ENCODE data around the gene MMD2.

MMD2 gene

DNA sequence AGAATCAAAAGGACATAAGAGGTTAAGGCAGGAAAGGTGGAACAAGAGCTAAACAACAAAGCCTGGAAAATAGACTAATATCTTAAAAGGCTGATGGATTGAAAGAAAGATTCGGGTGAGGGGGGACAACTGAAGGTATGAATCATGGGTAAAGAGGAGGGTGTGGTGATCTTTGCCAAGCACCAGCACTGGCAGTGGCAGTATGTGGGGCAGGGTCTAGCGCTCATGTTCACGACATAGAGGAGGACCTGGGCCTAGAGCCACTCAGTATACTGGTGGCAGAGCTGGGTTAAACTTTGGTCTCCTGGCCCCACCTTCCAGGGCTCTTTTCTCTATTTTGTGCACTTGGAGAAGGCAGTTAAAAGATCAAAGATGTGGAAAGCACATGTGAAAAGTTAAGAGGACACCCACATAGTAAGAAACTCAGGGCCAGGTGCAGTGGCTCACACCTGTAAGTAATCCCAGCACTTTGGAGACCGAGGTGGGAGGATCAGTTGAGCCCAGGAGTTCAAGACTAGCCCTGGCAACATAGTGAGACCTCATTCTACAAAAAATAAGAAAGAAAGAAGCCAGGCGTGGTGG is 40.5 kb upstream of the MMD2 start:
- Histone ChIP-seq H3K9ac (ENCODE audit: low read depth, low read length, poor library complexity) (no peak overlapping the region), H3K14ac (ENCODE audit: low read length) (no peak overlapping the region), H4K91ac (ENCODE audit: low read depth, low read length, poor library complexity) (no peak overlapping the region), H3K9me3 (replicated peaks in 1 of 2; ENCODE audit: control insufficient read depth in 2 of 2, insufficient read depth in 1 of 2, low read depth in 1 of 2, low read length in 2 of 2) (no peaks in the 10 kb centered on the region), H3K4me3 (ENCODE audit: low read length in 2 of 2) (no peak overlapping the region), H3K36me3 (replicated peaks in 1 of 2; ENCODE audit: control insufficient read depth in 2 of 2, insufficient read depth in 2 of 2, low read length in 2 of 2) (peaks cover 26 to 61% of the 10 kb centered on the region in 2 donors), H2AK5ac (ENCODE audit: low read depth, low read length) (no peak overlapping the region), H3K4ac (ENCODE audit: low read length) (no peak overlapping the region), H3K18ac (ENCODE audit: low read length) (no peak overlapping the region), H3K4me2 (ENCODE audit: insufficient read depth, low read length, poor library complexity, severe bottlenecking) (no peak overlapping the region), H3K27ac (replicated peaks; ENCODE audit: low read length) (no peak overlapping the region), H2BK5ac (ENCODE audit: low read length) (no peak overlapping the region), H2BK15ac (ENCODE audit: low read length) (no peak overlapping the region), H4K8ac (ENCODE audit: low read depth, low read length) (no peak overlapping the region), H2BK120ac (ENCODE audit: low read depth, low read length) (no peak overlapping the region), H3K4me1 (ENCODE audit: control insufficient read depth in 2 of 2, insufficient read depth in 1 of 2, low read depth in 1 of 2, low read length in 2 of 2) (no peaks in the 10 kb centered on the region), H3K23ac (ENCODE audit: low read depth, low read length, poor library complexity) (no peak overlapping the region), H2AFZ (ENCODE audit: low read length) (no peak overlapping the region), H2BK12ac (ENCODE audit: low read length) (no peak overlapping the region), H3K79me1 (ENCODE audit: low read depth, low read length) (no peaks in the 10 kb centered on the region), H3K27me3 (ENCODE audit: control insufficient read depth in 3 of 3, insufficient read depth in 3 of 3, low read depth in 1 of 3, low read length in 3 of 3) (peaks cover 0 to 2% (median 0%) of the 10 kb centered on the region in 3 experiments)
- no CpG with 5 or more reads among the region's 5 CpGs for WGBS, 2 donors (ENCODE audit: extremely low coverage in 2 of 2, insufficient read length in 2 of 2, insufficient replicate concordance in 1 of 2)
- DNase-seq (ENCODE audit: low spot score): no peak

DNA sequence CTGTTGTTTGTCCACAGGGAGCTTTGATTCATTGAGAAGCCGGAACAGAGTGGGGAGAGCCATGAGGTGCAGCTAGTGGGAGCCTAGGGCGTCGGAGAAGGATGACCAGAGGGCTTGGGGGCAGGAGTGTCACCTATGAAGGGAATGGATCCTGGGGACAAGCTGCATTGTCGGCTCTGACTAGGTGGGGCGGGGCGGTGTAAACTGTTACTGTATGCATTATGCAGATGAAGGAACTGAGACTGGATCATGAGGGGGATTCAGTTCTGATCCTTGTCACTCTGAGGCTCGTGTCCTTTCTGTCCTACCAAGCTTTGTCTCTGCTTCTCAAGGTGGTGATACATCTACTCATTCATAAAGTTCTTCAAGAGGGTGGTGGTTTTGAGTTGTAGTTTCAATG is 39.9 kb upstream of the MMD2 start:
- H4K8ac ChIP-seq (ENCODE audit: low read depth, low read length): no peak overlapping the region
- no peak overlapping the region for H4K91ac ChIP-seq (ENCODE audit: low read depth, low read length, poor library complexity)
- H3K4me3 ChIP-seq (ENCODE audit: low read length in 2 of 2): no peak overlapping the region
- H3K9ac ChIP-seq (ENCODE audit: low read depth, low read length, poor library complexity): no peak overlapping the region
- H3K4me1 ChIP-seq (ENCODE audit: control insufficient read depth in 2 of 2, insufficient read depth in 1 of 2, low read depth in 1 of 2, low read length in 2 of 2): no peaks in the 10 kb centered on the region
- peaks cover 0 to 2% (median 0%) of the 10 kb centered on the region in 3 experiments for H3K27me3 ChIP-seq (ENCODE audit: control insufficient read depth in 3 of 3, insufficient read depth in 3 of 3, low read depth in 1 of 3, low read length in 3 of 3)
- H3K18ac ChIP-seq (ENCODE audit: low read length): no peak overlapping the region
- H2BK5ac ChIP-seq (ENCODE audit: low read length): no peak overlapping the region
- no peak overlapping the region for H2BK15ac ChIP-seq (ENCODE audit: low read length)
- no peaks in the 10 kb centered on the region for H3K79me1 ChIP-seq (ENCODE audit: low read depth, low read length)
- H3K9me3 ChIP-seq (replicated peaks in 1 of 2; ENCODE audit: control insufficient read depth in 2 of 2, insufficient read depth in 1 of 2, low read depth in 1 of 2, low read length in 2 of 2): no peaks in the 10 kb centered on the region
- H2BK12ac ChIP-seq (ENCODE audit: low read length): no peak overlapping the region
- no peak overlapping the region for H3K23ac ChIP-seq (ENCODE audit: low read depth, low read length, poor library complexity)
- no peak overlapping the region for H3K27ac ChIP-seq (replicated peaks; ENCODE audit: low read length)
- no peak overlapping the region for H2AK5ac ChIP-seq (ENCODE audit: low read depth, low read length)
- H3K36me3 ChIP-seq (replicated peaks in 1 of 2; ENCODE audit: control insufficient read depth in 2 of 2, insufficient read depth in 2 of 2, low read length in 2 of 2): peaks cover 31 to 67% of the 10 kb centered on the region in 2 donors
- no peak overlapping the region for H2BK120ac ChIP-seq (ENCODE audit: low read depth, low read length)
- no CpG with 5 or more reads among the region's 7 CpGs for WGBS, 2 donors (ENCODE audit: extremely low coverage in 2 of 2, insufficient read length in 2 of 2, insufficient replicate concordance in 1 of 2)
- H3K4ac ChIP-seq (ENCODE audit: low read length): no peak overlapping the region
- no peak overlapping the region for H3K14ac ChIP-seq (ENCODE audit: low read length)
- H3K4me2 ChIP-seq (ENCODE audit: insufficient read depth, low read length, poor library complexity, severe bottlenecking): no peak overlapping the region
- DNase-seq (ENCODE audit: low spot score): no peak
- H2AFZ ChIP-seq (ENCODE audit: low read length): no peak overlapping the region

GRCh38 chr7:4998244-4998643 is 39.3 kb upstream of the MMD2 start:
- no peak overlapping the region for H4K91ac ChIP-seq (ENCODE audit: low read depth, low read length, poor library complexity)
- H3K4ac ChIP-seq (ENCODE audit: low read length): no peak overlapping the region
- H2AFZ ChIP-seq (ENCODE audit: low read length): no peak overlapping the region
- H3K9ac ChIP-seq (ENCODE audit: low read depth, low read length, poor library complexity): no peak overlapping the region
- no peak overlapping the region for H3K4me3 ChIP-seq (ENCODE audit: low read length in 2 of 2)
- no peak overlapping the region for H3K27ac ChIP-seq (replicated peaks; ENCODE audit: low read length)
- H3K14ac ChIP-seq (ENCODE audit: low read length): no peak overlapping the region
- no peak overlapping the region for H2BK120ac ChIP-seq (ENCODE audit: low read depth, low read length)
- H3K23ac ChIP-seq (ENCODE audit: low read depth, low read length, poor library complexity): no peak overlapping the region
- H3K4me1 ChIP-seq (ENCODE audit: control insufficient read depth in 2 of 2, insufficient read depth in 1 of 2, low read depth in 1 of 2, low read length in 2 of 2): no peaks in the 10 kb centered on the region
- H3K18ac ChIP-seq (ENCODE audit: low read length): no peak overlapping the region
- H3K79me1 ChIP-seq (ENCODE audit: low read depth, low read length): no peaks in the 10 kb centered on the region
- H2BK12ac ChIP-seq (ENCODE audit: low read length): no peak overlapping the region
- H3K9me3 ChIP-seq (replicated peaks in 1 of 2; ENCODE audit: control insufficient read depth in 2 of 2, insufficient read depth in 1 of 2, low read depth in 1 of 2, low read length in 2 of 2): no peaks in the 10 kb centered on the region
- H4K8ac ChIP-seq (ENCODE audit: low read depth, low read length): no peak overlapping the region
- no CpG with 5 or more reads among the region's 3 CpGs for WGBS, 2 donors (ENCODE audit: extremely low coverage in 2 of 2, insufficient read length in 2 of 2, insufficient replicate concordance in 1 of 2)
- peaks cover 37 to 73% of the 10 kb centered on the region in 2 donors for H3K36me3 ChIP-seq (replicated peaks in 1 of 2; ENCODE audit: control insufficient read depth in 2 of 2, insufficient read depth in 2 of 2, low read length in 2 of 2)
- no peak overlapping the region for H2BK15ac ChIP-seq (ENCODE audit: low read length)
- DNase-seq (ENCODE audit: low spot score): no peak
- no peak overlapping the region for H2AK5ac ChIP-seq (ENCODE audit: low read depth, low read length)
- H2BK5ac ChIP-seq (ENCODE audit: low read length): no peak overlapping the region
- H3K4me2 ChIP-seq (ENCODE audit: insufficient read depth, low read length, poor library complexity, severe bottlenecking): no peak overlapping the region
- peaks cover 0 to 2% (median 0%) of the 10 kb centered on the region in 3 experiments for H3K27me3 ChIP-seq (ENCODE audit: control insufficient read depth in 3 of 3, insufficient read depth in 3 of 3, low read depth in 1 of 3, low read length in 3 of 3)

GRCh38 chr7:4996696-4997222 is 37.8 kb upstream of the MMD2 start:
- Histone ChIP-seq H3K4me1 (ENCODE audit: control insufficient read depth in 2 of 2, insufficient read depth in 1 of 2, low read depth in 1 of 2, low read length in 2 of 2) (no peaks in the 10 kb centered on the region), H3K14ac (ENCODE audit: low read length) (no peak overlapping the region), H2BK5ac (ENCODE audit: low read length) (no peak overlapping the region), H4K8ac (ENCODE audit: low read depth, low read length) (no peak overlapping the region), H3K9me3 (replicated peaks in 1 of 2; ENCODE audit: control insufficient read depth in 2 of 2, insufficient read depth in 1 of 2, low read depth in 1 of 2, low read length in 2 of 2) (no peaks in the 10 kb centered on the region), H3K4me2 (ENCODE audit: insufficient read depth, low read length, poor library complexity, severe bottlenecking) (no peak overlapping the region), H2AFZ (ENCODE audit: low read length) (no peak overlapping the region), H3K79me1 (ENCODE audit: low read depth, low read length) (peaks cover 2% of the 10 kb centered on the region), H3K18ac (ENCODE audit: low read length) (no peak overlapping the region), H2BK120ac (ENCODE audit: low read depth, low read length) (no peak overlapping the region), H2AK5ac (ENCODE audit: low read depth, low read length) (no peak overlapping the region), H3K27me3 (ENCODE audit: control insufficient read depth in 3 of 3, insufficient read depth in 3 of 3, low read depth in 1 of 3, low read length in 3 of 3) (peaks cover 0 to 2% (median 0%) of the 10 kb centered on the region in 3 experiments), H3K4me3 (ENCODE audit: low read length in 2 of 2) (no peak overlapping the region), H3K27ac (replicated peaks; ENCODE audit: low read length) (no peak overlapping the region), H3K9ac (ENCODE audit: low read depth, low read length, poor library complexity) (no peak overlapping the region), H3K4ac (ENCODE audit: low read length) (no peak overlapping the region), H3K36me3 (replicated peaks in 1 of 2; ENCODE audit: control insufficient read depth in 2 of 2, insufficient read depth in 2 of 2, low read length in 2 of 2) (peaks cover 41 to 82% of the 10 kb centered on the region in 2 donors), H2BK12ac (ENCODE audit: low read length) (no peak overlapping the region), H4K91ac (ENCODE audit: low read depth, low read length, poor library complexity) (no peak overlapping the region), H2BK15ac (ENCODE audit: low read length) (no peak overlapping the region), H3K23ac (ENCODE audit: low read depth, low read length, poor library complexity) (no peak overlapping the region)
- DNase-seq (ENCODE audit: low spot score): no peak
- no CpG with 5 or more reads among the region's 7 CpGs for WGBS, 2 donors (ENCODE audit: extremely low coverage in 2 of 2, insufficient read length in 2 of 2, insufficient replicate concordance in 1 of 2)
